CD8-positive, alpha-beta memory T cell (primary cell): ENCODE results near the gene SPATA6. TPM values are rescaled to one million over a fixed set of nuclear protein-coding genes. Genes with fewer than 3 reads are reported as not detected.

ENCODE experiments used
- CTCF ChIA-PET: fragments of 350-600 bp; sonication (Branson Sonifier 250); formaldehyde crosslinking; loops from one replicate; lab custom pipeline; 2021; ENCODE audit warnings: antibody characterized with exemption; lab: Charles Lee
- POLR2A ChIA-PET: fragments of 350-600 bp; sonication (Branson Sonifier 250); formaldehyde crosslinking; loops from one replicate; lab custom pipeline; 2021; ENCODE audit warnings: antibody characterized with exemption; lab: Charles Lee
- DNase-seq, 5 donors: peaks; one replicate each; pipeline versions ENCODE4 v3.0.0 to v3.0.0-alpha.2; 2020 to 2022; ENCODE audit warnings: mixed read lengths in 1 of 5
- H3K27ac ChIP-seq: one replicate; pipeline ENCODE4 v1.7.0; 2013; ENCODE audit warnings: low read depth, mild to moderate bottlenecking, low read length, moderate library complexity
- H3K27me3 ChIP-seq: 2 replicates; pipeline ENCODE4 v1.7.0; 2013; ENCODE audit warnings: low read length, mild to moderate bottlenecking; ENCODE audit not compliant: insufficient read depth, poor library complexity, severe bottlenecking
- H3K36me3 ChIP-seq: 2 replicates; pipeline ENCODE4 v1.7.0; 2013; ENCODE audit warnings: mild to moderate bottlenecking, low read length, moderate library complexity; ENCODE audit not compliant: insufficient read depth
- H3K4me1 ChIP-seq: 2 replicates; pipeline ENCODE4 v1.7.0; 2013; ENCODE audit warnings: mild to moderate bottlenecking, low read length, moderate library complexity; ENCODE audit not compliant: insufficient read depth
- H3K4me3 ChIP-seq: 2 replicates; pipeline ENCODE4 v1.7.0; 2013; ENCODE audit warnings: mild to moderate bottlenecking, low read length
- H3K9me3 ChIP-seq: 2 replicates; pipeline ENCODE4 v1.7.0; 2013; ENCODE audit warnings: mild to moderate bottlenecking, low read length
- H3K27ac Mint-ChIP-seq, 8 donors: one replicate each; pipeline ENCODE4 v1.8.0; 2020 to 2021; ENCODE audit warnings: mixed read lengths in 8 of 8, mild to moderate bottlenecking in 6 of 8, inconsistent platforms in 3 of 8, moderate library complexity in 3 of 8
- H3K27me3 Mint-ChIP-seq, 2 donors: one replicate each; pipeline ENCODE4 v1.8.0; 2020 to 2021; ENCODE audit warnings: mixed read lengths in 2 of 2, mild to moderate bottlenecking in 1 of 2, moderate library complexity in 1 of 2
- H3K36me3 Mint-ChIP-seq, 3 donors: one replicate each; pipeline ENCODE4 v1.8.0; 2020 to 2021; ENCODE audit warnings: mixed read lengths in 3 of 3, inconsistent platforms in 1 of 3, mild to moderate bottlenecking in 1 of 3
- H3K4me1 Mint-ChIP-seq, 3 donors: one replicate each; pipeline ENCODE4 v1.8.0; 2020 to 2021; ENCODE audit warnings: mixed read lengths in 3 of 3, inconsistent platforms in 1 of 3, mild to moderate bottlenecking in 1 of 3
- H3K4me3 Mint-ChIP-seq, 7 donors: one replicate each; pipeline ENCODE4 v1.8.0; 2020 to 2021; ENCODE audit warnings: mixed read lengths in 7 of 7, mild to moderate bottlenecking in 6 of 7, moderate library complexity in 4 of 7, inconsistent platforms in 2 of 7
- H3K9me3 Mint-ChIP-seq, 5 donors: one replicate each; pipeline ENCODE4 v1.8.0; 2020 to 2022; ENCODE audit warnings: mixed read lengths in 5 of 5, mild to moderate bottlenecking in 3 of 5, moderate library complexity in 2 of 5, inconsistent platforms in 1 of 5
- polyA plus RNA-seq: library from polyadenylated mRNA; unstranded; fragments of 300-500 nt; fragmentation: Illumina TruSeq; gene quantifications from one replicate; pipeline ENCODE4 v1.2.3, GENCODE V29; 2021
- total RNA-seq, 2 experiments: library from RNA; stranded (reverse); gene quantifications; one replicate each; pipeline ENCODE4 v1.2.3, GENCODE V29; 2021

SPATA6 gene
- total and polyA plus RNA-seq, 3 experiments from 2014 or later = 0.35 to 1.6 (median 0.72) TPM

DNA sequence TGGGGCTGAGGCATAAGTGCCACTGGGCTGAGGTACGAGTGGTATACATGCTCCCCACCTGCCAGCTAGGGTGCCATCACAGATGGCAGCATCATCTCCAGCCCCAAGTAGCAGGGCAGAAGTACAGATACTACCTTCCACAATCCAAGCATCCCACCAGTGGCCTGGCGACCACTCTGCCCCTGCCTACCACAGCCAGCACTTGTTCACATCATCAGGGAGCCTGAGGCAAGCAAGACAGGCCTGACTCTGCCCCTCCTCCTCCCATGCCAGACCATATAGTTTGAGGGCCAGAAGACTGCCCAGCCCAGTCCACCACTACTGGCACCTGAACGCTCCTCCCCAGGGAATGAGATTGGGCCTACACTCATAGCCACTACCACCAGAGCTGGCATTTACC lies 84.6 kb downstream of the SPATA6 start:
- Histone ChIP-seq H3K36me3 (no peaks in the 10 kb centered on the region), H3K27me3 (no peaks in the 10 kb centered on the region), H3K4me3 (no peak overlapping the region), H3K27ac (no peak overlapping the region), H3K9me3 (no peaks in the 10 kb centered on the region), H3K4me1 (no peaks in the 10 kb centered on the region)
- Mint-ChIP-seq H3K4me1 (no peaks in the 10 kb centered on the region), H3K4me3 (no peak overlapping the region), H3K9me3 (peaks cover 0 to 3% (median 0%) of the 10 kb centered on the region in 5 donors), H3K36me3 (no peaks in the 10 kb centered on the region), H3K27ac (no peak overlapping the region), H3K27me3 (no peaks in the 10 kb centered on the region)
- CTCF ChIA-PET = no interaction called here
- no peak for DNase-seq
- POLR2A ChIA-PET = no interaction called here

- Mint-ChIP-seq H3K4me3 (no peak overlapping the region), H3K4me1 (no peaks in the 10 kb centered on the region), H3K36me3 (no peaks in the 10 kb centered on the region), H3K27ac (peak overlapping the region in 1 of 8 donors; percentile 1), H3K27me3 (peaks cover 0 to 1% of the 10 kb centered on the region in 2 donors), H3K9me3 (peaks cover 0 to 9% (median 2%) of the 10 kb centered on the region in 5 donors)
- H3K36me3 ChIP-seq = no peaks in the 10 kb centered on the region
- POLR2A ChIA-PET = no interaction called here
- H3K4me3 ChIP-seq = no peak overlapping the region
- CTCF ChIA-PET = no interaction called here
- H3K27me3 ChIP-seq = no peaks in the 10 kb centered on the region
- H3K27ac ChIP-seq = no peak overlapping the region
- no peak for DNase-seq
- H3K4me1 ChIP-seq = no peaks in the 10 kb centered on the region
- no peaks in the 10 kb centered on the region for H3K9me3 ChIP-seq
Observed at GRCh38 chr1:48374785-48375184, 97.2 kb downstream of the SPATA6 start.

- peaks cover 0 to 4% of the 10 kb centered on the region in 2 donors for H3K27me3 Mint-ChIP-seq
- no peaks in the 10 kb centered on the region for H3K4me1 Mint-ChIP-seq
- H3K27ac Mint-ChIP-seq = no peak overlapping the region
- Histone ChIP-seq H3K36me3 (no peaks in the 10 kb centered on the region), H3K27ac (no peak overlapping the region), H3K27me3 (no peaks in the 10 kb centered on the region), H3K4me1 (no peaks in the 10 kb centered on the region), H3K9me3 (no peaks in the 10 kb centered on the region), H3K4me3 (no peak overlapping the region)
- H3K9me3 Mint-ChIP-seq = peaks cover 0 to 6% (median 0%) of the 10 kb centered on the region in 5 donors
- ChIA-PET CTCF (no interaction called here), POLR2A (interaction anchor here (0.5 kb wide), 1 partner anchor 10 kb away, joined by 3 read pairs; no protein-coding TSS in a partner anchor)
- no peak for DNase-seq
- no peak overlapping the region for H3K4me3 Mint-ChIP-seq
- H3K36me3 Mint-ChIP-seq = no peaks in the 10 kb centered on the region
Observed at GRCh38 chr1:48371598-48371997, 100.4 kb downstream of the SPATA6 start.

DNA sequence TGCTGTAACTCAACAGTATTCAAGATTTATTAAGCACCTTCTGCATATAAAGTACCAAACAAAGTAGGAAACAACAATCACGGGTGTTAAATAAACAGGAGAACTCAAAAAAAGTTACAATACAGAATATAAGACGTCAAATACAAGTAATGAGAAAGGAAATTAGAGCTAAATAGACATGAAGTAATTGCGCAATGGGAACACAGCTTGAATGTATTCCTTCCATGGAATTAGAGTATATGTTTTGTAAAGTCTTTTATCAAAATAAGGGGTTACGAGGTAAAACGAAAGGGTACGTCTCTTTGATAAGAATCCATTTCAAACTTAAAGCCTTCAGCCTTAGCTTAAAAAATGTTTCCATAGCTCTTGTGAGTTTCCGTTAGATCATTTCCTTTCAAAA lies 109.1 kb downstream of the SPATA6 start:
- Mint-ChIP-seq H3K4me1 (no peaks in the 10 kb centered on the region), H3K27me3 (no peaks in the 10 kb centered on the region), H3K4me3 (no peak overlapping the region), H3K9me3 (peaks cover 0 to 7% (median 2%) of the 10 kb centered on the region in 5 donors), H3K27ac (no peak overlapping the region), H3K36me3 (no peaks in the 10 kb centered on the region)
- no peaks in the 10 kb centered on the region for H3K36me3 ChIP-seq
- ChIA-PET CTCF (no interaction called here), POLR2A (no interaction called here)
- H3K4me1 ChIP-seq = no peaks in the 10 kb centered on the region
- no peaks in the 10 kb centered on the region for H3K9me3 ChIP-seq
- H3K27ac ChIP-seq = no peak overlapping the region
- H3K27me3 ChIP-seq = no peaks in the 10 kb centered on the region
- H3K4me3 ChIP-seq = no peak overlapping the region
- no peak for DNase-seq

- Mint-ChIP-seq H3K4me3 (no peak overlapping the region), H3K4me1 (no peaks in the 10 kb centered on the region), H3K27ac (no peak overlapping the region), H3K27me3 (no peaks in the 10 kb centered on the region), H3K9me3 (peaks cover 0 to 3% (median 0%) of the 10 kb centered on the region in 5 donors), H3K36me3 (no peaks in the 10 kb centered on the region)
- Histone ChIP-seq H3K36me3 (no peaks in the 10 kb centered on the region), H3K27ac (no peak overlapping the region), H3K27me3 (no peaks in the 10 kb centered on the region), H3K4me1 (no peaks in the 10 kb centered on the region), H3K4me3 (no peak overlapping the region), H3K9me3 (no peaks in the 10 kb centered on the region)
- no peak for DNase-seq
- ChIA-PET POLR2A (no interaction called here), CTCF (no interaction called here)
Observed at GRCh38 chr1:48356901-48357300, 115.1 kb downstream of the SPATA6 start.

DNA sequence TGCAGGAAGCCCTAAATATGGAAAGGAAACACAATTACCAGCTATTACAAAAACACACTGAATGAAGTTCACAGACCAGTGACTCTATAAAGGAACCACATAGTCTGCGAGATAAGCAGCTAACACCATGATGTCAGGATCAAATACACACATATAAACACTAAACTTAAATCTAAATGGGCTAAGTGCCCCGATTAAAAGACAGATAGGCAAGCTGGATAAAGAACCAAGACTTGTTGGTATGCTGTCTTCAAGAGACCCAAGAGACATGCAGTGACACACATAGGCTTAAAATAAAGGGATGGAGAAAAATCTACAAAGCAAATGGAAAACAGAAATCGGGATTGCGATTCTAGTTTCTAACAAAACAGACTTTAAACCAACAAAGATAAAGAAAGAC lies 127.6 kb downstream of the SPATA6 start:
- no peaks in the 10 kb centered on the region for H3K4me1 ChIP-seq
- H3K9me3 ChIP-seq = no peaks in the 10 kb centered on the region
- Mint-ChIP-seq H3K4me1 (no peaks in the 10 kb centered on the region), H3K27me3 (peaks cover 0 to 3% of the 10 kb centered on the region in 2 donors), H3K9me3 (peaks cover 11 to 27% (median 11%) of the 10 kb centered on the region in 5 donors), H3K27ac (no peak overlapping the region), H3K36me3 (no peaks in the 10 kb centered on the region), H3K4me3 (no peak overlapping the region)
- no peaks in the 10 kb centered on the region for H3K27me3 ChIP-seq
- DNase-seq = no peak
- CTCF ChIA-PET = no interaction called here
- no peak overlapping the region for H3K4me3 ChIP-seq
- H3K27ac ChIP-seq = no peak overlapping the region
- no peaks in the 10 kb centered on the region for H3K36me3 ChIP-seq
- POLR2A ChIA-PET = no interaction called here

GRCh38 chr1:48341221-48341620 lies 130.8 kb downstream of the SPATA6 start:
- Histone ChIP-seq H3K9me3 (no peaks in the 10 kb centered on the region), H3K27me3 (no peaks in the 10 kb centered on the region), H3K27ac (no peak overlapping the region), H3K36me3 (no peaks in the 10 kb centered on the region), H3K4me1 (no peaks in the 10 kb centered on the region), H3K4me3 (no peak overlapping the region)
- Mint-ChIP-seq H3K36me3 (no peaks in the 10 kb centered on the region), H3K4me1 (no peaks in the 10 kb centered on the region), H3K9me3 (peaks cover 9 to 27% (median 11%) of the 10 kb centered on the region in 5 donors), H3K4me3 (no peak overlapping the region), H3K27ac (no peak overlapping the region), H3K27me3 (peaks cover 0 to 3% of the 10 kb centered on the region in 2 donors)
- POLR2A ChIA-PET = no interaction called here
- CTCF ChIA-PET = no interaction called here
- no peak for DNase-seq

GRCh38 chr1:48338257-48338656 lies 133.7 kb downstream of the SPATA6 start:
- no peaks in the 10 kb centered on the region for H3K4me1 Mint-ChIP-seq
- H3K36me3 Mint-ChIP-seq = peaks cover 0 to 5% (median 0%) of the 10 kb centered on the region in 3 donors
- H3K4me3 ChIP-seq = no peak overlapping the region
- H3K27me3 Mint-ChIP-seq = peaks cover 1 to 5% of the 10 kb centered on the region in 2 donors
- CTCF ChIA-PET = no interaction called here
- H3K4me3 Mint-ChIP-seq = no peak overlapping the region
- no peak overlapping the region for H3K27ac ChIP-seq
- H3K36me3 ChIP-seq = no peaks in the 10 kb centered on the region
- POLR2A ChIA-PET = no interaction called here
- H3K27ac Mint-ChIP-seq = no peak overlapping the region
- no peaks in the 10 kb centered on the region for H3K4me1 ChIP-seq
- DNase-seq = no peak
- H3K9me3 Mint-ChIP-seq = peaks cover 0 to 15% (median 7%) of the 10 kb centered on the region in 5 donors
- no peaks in the 10 kb centered on the region for H3K27me3 ChIP-seq
- H3K9me3 ChIP-seq = no peaks in the 10 kb centered on the region
